Esophagus muscularis mucosa (tissue), 4 donors: Measurements from ENCODE around the gene DACT3. TPM values are rescaled to one million over a fixed set of nuclear protein-coding genes. Genes with fewer than 3 reads are reported as not detected.
A peak's percentile ranks its signal among the peaks of the same experiment; 100 is the strongest.

Source experiments
- DNase-seq: peaks from one replicate; pipeline ENCODE4 v3.0.0-alpha.2; 2017; ENCODE audit errors: extremely low spot score
- H3K27ac ChIP-seq, 4 donors: fragments of 200-600 bp; sonication (generic); replicated peaks in 1 of 4; 1 replicate in 3 of 4; 2 replicates in 1 of 4; pipeline ENCODE4 v1.5.1; 2016 to 2019; ENCODE audit warnings: mild to moderate bottlenecking in 1 of 4
- H3K27me3 ChIP-seq, 4 donors: fragments of 200-600 bp; sonication (generic); one replicate each; pipeline versions ENCODE4 v1.5.1 to v1.6.0; 2016 to 2019
- H3K36me3 ChIP-seq, 4 donors: fragments of 200-600 bp; sonication (generic); one replicate each; pipeline ENCODE4 v1.5.1; 2016 to 2019
- H3K4me1 ChIP-seq, 4 donors: fragments of 200-600 bp; sonication (generic); one replicate each; pipeline ENCODE4 v1.5.1; 2016 to 2019
- H3K4me3 ChIP-seq, 4 donors: fragments of 200-600 bp; sonication (generic); 1 replicate in 2 of 4; 2 replicates in 2 of 4; pipeline ENCODE4 v1.5.1; 2016 to 2019; ENCODE audit warnings: mild to moderate bottlenecking in 4 of 4, moderate library complexity in 1 of 4
- H3K9me3 ChIP-seq, 4 donors: fragments of 200-600 bp; sonication (generic); 1 replicate in 3 of 4; 2 replicates in 1 of 4; pipeline ENCODE4 v1.5.1; 2016 to 2019
- CTCF ChIP-seq, 3 experiments: fragments of 200-600 bp in 2 of 3; fragments of 450-650 bp in 1 of 3; sonication (generic) in 2 of 3; IDR thresholded peaks; one replicate each; pipeline ENCODE4 v1.5.1; 2017 to 2019; ENCODE audit warnings: antibody characterized with exemption in 3 of 3, mild to moderate bottlenecking in 2 of 3, moderate library complexity in 1 of 3
- EP300 ChIP-seq: sonication (generic); formaldehyde crosslinking; IDR thresholded peaks from one replicate; pipeline ENCODE4 v1.6.1; 2017; ENCODE audit warnings: antibody characterized with exemption
- POLR2A ChIP-seq: fragments of 450-650 bp; IDR thresholded peaks from one replicate; pipeline ENCODE4 v1.6.1; 2017; ENCODE audit warnings: antibody characterized with exemption, moderate library complexity, mild to moderate bottlenecking, low read depth
- POLR2AphosphoS5 ChIP-seq, 2 donors: sonication (generic); formaldehyde crosslinking; IDR thresholded peaks; one replicate each; pipeline ENCODE4 v1.6.1; 2017; ENCODE audit warnings: antibody characterized with exemption in 2 of 2
- WGBS: methylation state at CpG from one replicate; pipeline ENCODE4 v1.1.5; 2018; 5-methylcytosine and 5-hydroxymethylcytosine counted together
- intact Hi-C: fragments of 100-400 bp; cut with DNase I; formaldehyde crosslinking; loops from one replicate; pipeline ENCODE4 v1.15.1; 2023
- total RNA-seq, 4 donors: library from RNA; depleted of rRNA; stranded (reverse); fragments of >200 nt; gene quantifications; one replicate each; pipeline versions ENCODE4 v1.1.0 to v1.2.1, GENCODE V29; 2016

Gene DACT3
- 100 to 1,000 TPM in 1 of 4 donors, 10 to 100 TPM in 3; 46.7 to 119 (median 65.1) TPM for total RNA-seq

- peaks cover 0 to 9% (median 0%) of the 10 kb centered on the region in 4 donors for H3K27me3 ChIP-seq
- intact Hi-C loops = loop anchor here (10.0 kb wide), 1 partner anchor 126 kb away; no protein-coding TSS in a partner anchor
Observed at GRCh38 chr19:46661020-46661731, at the start of gene DACT3. Gene DACT3, minus strand, starts transcription at chr19:46661182. Its CDS starts 118 bp downstream, at chr19:46661064.

GRCh38 chr19:46710687-46711086 lies 49.7 kb upstream of the DACT3 start:
- no peaks in the 10 kb centered on the region for H3K27me3 ChIP-seq
- TF ChIP-seq POLR2AphosphoS5 (IDR thresholded peaks at IDR 0.05) (no peak), CTCF (IDR thresholded peaks at IDR 0.05) (no peak), POLR2A (no peak), EP300 (no peak)
- 71% methylated on average over 16 of the region's 25 CpGs for WGBS
- H3K4me1 ChIP-seq = peaks cover 12 to 25% (median 21%) of the 10 kb centered on the region in 4 donors
- intact Hi-C loops = no loop called here
- H3K4me3 ChIP-seq = no peak overlapping the region
- DNase-seq = no peak
- H3K9me3 ChIP-seq = no peaks in the 10 kb centered on the region
- no peak overlapping the region for H3K27ac ChIP-seq
- peaks cover 0 to 61% (median 49%) of the 10 kb centered on the region in 4 donors for H3K36me3 ChIP-seq

More at GRCh38 chr19:46661020-46661731, at the start of gene DACT3:
- H3K36me3 ChIP-seq = no peaks in the 10 kb centered on the region
- WGBS = 2% methylated on average over 19 of the region's 61 CpGs
- TF ChIP-seq EP300 = no peak
- peak; percentile 76 to 88 for TF ChIP-seq POLR2AphosphoS5 (IDR thresholded peaks at IDR 0.05)
- peak within 1 kb of the TSS; percentile 93 to 97 (median 94) for H3K27ac ChIP-seq
- H3K4me3 ChIP-seq = peak within 1 kb of the TSS; percentile 74 to 94 (median 80)
- H3K9me3 ChIP-seq = no peaks in the 10 kb centered on the region
- DNase-seq = peak; percentile 100
- H3K4me1 ChIP-seq = peaks cover 20 to 54% (median 47%) of the 10 kb centered on the region in 4 donors

GRCh38 chr19:46704379-46705076 lies 43.5 kb upstream of the DACT3 start:
- H3K27ac ChIP-seq = no peak overlapping the region
- 34% methylated on average over 20 of the region's 21 CpGs for WGBS
- DNase-seq = peak; percentile 95
- peaks cover 0 to 8% (median 0%) of the 10 kb centered on the region in 4 donors for H3K4me1 ChIP-seq
- no peak for TF ChIP-seq POLR2A
- TF ChIP-seq EP300 = no peak
- TF ChIP-seq CTCF (IDR thresholded peaks at IDR 0.05) = peak; percentile 93 to 98 (median 96)
- TF ChIP-seq POLR2AphosphoS5 (IDR thresholded peaks at IDR 0.05) = peak in 1 of 2 donors; percentile 33
- no peaks in the 10 kb centered on the region for H3K27me3 ChIP-seq
- no peaks in the 10 kb centered on the region for H3K9me3 ChIP-seq
- H3K4me3 ChIP-seq = no peak overlapping the region
- intact Hi-C loops = loop anchor here (2.0 to 5.0 kb wide), 2 partner anchors 24 to 138 kb away; no protein-coding TSS in a partner anchor
- H3K36me3 ChIP-seq = peaks cover 33 to 93% (median 79%) of the 10 kb centered on the region in 4 donors

DNA sequence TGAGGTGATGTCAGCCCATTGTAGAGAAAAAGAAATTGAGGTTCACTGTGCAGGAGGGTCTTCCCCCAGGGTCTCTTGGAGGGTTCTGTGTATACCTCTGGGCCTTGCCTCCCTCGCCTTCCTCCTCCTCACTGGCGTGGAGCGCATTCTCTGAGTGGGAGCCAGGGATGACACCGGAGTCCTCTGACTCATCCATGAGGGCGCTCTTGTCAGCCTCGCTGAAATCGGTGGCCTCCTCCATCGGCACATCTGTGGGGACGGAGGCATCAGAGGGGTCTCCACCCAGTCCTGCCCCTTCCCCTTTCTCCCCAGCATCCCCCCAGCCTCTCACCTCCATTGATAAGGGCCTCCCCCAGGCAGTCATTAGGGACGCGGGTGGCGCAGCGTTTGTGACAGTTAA lies 39.7 kb upstream of the DACT3 start:
- intact Hi-C loops = loop anchor here (5.0 kb wide), 1 partner anchor 142 kb away; no protein-coding TSS in a partner anchor

More for the DNA sequence above, 39.7 kb upstream of the DACT3 start:
- Histone ChIP-seq H3K27ac (no peak overlapping the region), H3K4me3 (no peak overlapping the region), H3K27me3 (no peaks in the 10 kb centered on the region), H3K36me3 (peaks cover 39 to 88% (median 79%) of the 10 kb centered on the region in 4 donors), H3K9me3 (no peaks in the 10 kb centered on the region), H3K4me1 (peaks cover 6 to 22% (median 13%) of the 10 kb centered on the region in 4 donors)
- DNase-seq = no peak
- TF ChIP-seq CTCF (IDR thresholded peaks at IDR 0.05) = no peak
- no peak for TF ChIP-seq POLR2AphosphoS5 (IDR thresholded peaks at IDR 0.05)
- TF ChIP-seq POLR2A = no peak
- TF ChIP-seq EP300 = no peak
- WGBS = 94% methylated on average over 13 of the region's 13 CpGs
